Non-pigmented ciliary epithelial cell (primary cell): ENCODE data around the gene TNFRSF14.

Experiments
- DNase-seq: peaks from one replicate; pipeline ENCODE4 v3.0.0-alpha.2; 2010; ENCODE audit warnings: low read depth

TNFRSF14 gene

DNA sequence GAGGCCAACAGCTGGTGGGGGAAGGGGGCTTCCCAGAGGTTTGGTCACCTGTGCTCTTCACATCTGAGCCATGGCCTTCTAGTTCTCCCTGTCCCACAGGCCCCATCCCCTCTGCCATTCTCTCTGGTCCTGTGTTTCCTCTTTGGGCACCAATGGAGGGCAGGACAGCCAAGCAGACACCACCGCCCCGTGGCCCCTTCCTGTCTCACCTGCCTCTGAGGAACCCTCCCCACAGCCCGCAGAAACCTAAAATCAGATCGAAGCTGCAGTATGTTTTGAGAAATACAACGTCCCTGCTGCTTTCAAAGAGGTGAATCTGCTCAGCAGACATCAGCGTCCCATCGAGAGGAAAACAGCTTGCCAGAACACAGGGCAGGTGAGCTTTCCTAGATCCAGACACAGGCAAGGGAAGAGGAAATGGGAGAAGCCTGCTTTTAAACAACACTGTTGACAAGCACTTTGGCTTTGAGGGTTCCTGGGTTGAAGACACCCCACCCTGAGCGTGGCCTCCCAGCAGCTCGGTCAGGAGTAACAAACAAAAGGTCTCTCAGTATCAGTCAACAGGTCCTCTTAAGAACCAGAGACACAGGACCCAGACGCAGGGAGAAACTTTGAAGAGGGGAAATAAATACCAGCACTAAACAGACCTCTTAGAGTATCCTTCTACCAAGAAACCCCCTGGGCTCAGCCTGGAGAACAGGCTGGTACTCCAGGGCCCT, 32.1 kb upstream of the TNFRSF14 start:
- DNase-seq, result no peak

DNA sequence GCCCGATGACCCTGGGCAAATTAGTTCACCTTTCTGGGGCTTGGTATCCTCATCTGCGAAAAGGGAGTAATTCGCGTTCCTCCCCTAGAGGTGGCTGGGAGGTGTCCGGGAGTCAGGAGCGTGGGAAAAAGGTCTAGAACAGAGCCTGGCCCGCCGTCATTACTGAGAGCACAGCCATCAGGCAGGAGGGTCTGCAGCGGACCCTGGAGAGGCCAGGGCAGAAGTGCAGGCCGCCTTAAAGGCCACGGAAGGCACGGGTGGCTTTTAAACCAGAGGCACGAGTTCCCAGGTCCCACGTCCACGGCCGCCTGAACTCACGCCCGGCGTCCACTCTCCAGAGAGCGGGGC, 30.6 kb upstream of the TNFRSF14 start:
- no peak for DNase-seq

DNA sequence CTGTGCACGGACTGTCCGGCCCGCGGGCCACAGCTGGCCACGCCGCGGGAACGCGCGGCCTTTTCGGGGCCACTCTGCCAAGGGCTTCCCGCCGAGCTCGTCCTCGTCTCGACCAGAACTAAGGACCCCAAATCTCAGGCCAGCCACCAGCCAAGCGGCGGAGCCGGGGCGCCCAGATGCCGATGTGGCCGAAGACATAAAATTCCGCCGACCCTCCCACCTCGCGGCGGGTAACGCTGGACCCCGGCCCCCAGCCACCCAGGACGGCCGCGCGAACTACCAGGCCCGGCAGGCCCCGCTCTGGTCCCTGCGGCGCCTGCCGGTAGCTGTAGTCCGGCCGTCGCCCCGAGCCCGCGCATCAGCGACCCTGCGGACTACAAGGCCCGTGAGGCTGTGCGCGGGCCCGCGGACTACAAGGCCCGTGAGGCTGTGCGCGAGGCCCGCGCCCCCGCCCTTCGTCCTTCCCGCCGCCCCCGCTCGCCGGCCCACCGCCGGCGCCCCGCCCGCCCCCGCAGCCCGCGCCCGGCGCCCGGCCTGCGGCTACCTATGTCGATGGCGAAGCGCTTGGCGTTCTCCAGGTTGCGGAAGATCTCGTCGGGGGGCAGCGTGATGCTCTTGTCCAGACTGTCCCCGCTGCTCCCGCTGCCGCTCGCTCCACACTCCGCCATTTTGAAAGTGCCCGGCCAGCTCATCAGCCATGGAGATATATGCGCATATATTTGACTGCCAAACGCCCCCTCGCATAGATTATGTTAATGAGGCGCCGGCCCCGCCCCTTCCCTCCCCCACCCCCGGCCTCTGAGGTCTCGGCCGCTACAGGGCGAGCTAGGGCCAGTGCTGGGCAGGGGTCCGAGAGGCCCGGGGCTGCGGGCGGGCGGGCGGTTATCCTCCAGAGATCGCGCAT, 30.0 kb upstream of the TNFRSF14 start, which contains the start of gene PANK4:
TSS of gene PANK4 (minus strand) at position 677 of the 904 bp plus-strand sequence. CDS start at position 668, 9 bp downstream.
- peak; percentile 44 for DNase-seq

DNA sequence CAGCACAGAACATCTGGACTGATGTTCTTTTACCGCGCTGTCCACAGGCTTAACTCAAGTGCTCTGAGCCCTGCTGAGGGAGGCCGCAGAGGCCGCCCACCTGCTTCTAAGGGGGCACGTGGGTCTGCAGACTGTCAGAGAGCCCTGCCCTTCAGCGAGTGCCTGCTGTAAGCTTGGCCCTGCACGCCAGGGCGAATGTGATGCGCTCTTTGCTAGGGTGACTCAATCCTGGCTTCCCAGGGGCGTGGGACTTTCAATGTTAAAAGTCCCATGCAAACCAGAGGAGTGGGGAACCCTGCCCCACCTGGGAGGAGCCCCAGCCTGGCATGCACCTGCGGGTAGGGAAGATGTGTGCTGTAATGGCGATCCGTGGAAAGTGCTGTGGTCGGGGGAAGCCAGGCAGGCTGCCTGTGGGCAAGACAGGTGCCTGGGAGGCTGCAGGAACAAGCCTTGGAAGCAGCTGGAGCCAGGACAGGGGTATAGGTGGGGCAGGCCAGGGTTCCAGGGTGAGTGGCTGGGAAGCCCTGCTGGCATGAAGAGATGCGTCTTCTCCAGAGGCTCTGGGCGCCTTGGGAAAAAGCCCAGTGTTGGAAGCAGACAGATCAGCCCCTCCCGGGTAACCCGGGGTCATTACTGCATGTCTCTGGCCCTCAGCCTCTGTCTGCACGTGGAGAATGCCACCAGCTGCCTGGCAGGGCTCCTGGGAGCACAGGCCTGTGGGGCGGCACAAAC, 29.2 kb upstream of the TNFRSF14 start:
- no peak for DNase-seq

DNA sequence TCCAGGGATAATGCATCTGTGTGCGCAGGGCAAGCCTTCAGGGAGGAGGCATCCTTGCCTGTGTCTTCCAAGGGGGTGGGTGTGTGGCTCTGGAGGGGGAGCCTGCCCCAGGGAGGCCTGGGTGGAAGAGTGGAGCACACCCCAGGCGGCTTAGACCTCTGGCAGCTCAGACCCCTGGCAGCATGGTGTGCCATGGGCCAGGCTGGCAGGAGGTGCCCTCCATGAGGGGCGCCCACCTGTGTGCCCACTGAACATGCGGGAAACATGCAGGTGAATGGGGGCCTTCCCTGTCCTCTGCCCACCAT, 28.7 kb upstream of the TNFRSF14 start:
- DNase-seq, result no peak

DNA sequence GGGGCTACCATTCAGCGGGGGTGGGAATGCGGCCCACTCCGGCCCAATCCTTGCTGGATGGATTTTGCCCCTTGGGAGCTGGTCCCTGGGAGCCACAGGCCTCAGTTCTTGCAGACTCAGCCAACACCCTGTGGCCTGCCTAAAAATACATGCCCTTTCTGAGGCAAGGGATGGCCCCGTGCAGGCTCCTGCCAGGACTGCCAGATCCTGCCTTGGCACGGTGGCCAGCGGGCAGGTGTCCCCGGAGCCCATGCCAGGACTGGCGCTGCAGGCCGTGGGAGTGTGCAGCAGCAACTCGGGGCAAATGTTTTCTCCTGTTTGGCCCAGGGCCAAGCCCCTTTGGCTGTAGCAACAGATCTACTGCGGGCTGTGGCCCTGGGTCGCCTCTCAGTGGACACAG, 28.2 kb upstream of the TNFRSF14 start:
- DNase-seq, result no peak

DNA sequence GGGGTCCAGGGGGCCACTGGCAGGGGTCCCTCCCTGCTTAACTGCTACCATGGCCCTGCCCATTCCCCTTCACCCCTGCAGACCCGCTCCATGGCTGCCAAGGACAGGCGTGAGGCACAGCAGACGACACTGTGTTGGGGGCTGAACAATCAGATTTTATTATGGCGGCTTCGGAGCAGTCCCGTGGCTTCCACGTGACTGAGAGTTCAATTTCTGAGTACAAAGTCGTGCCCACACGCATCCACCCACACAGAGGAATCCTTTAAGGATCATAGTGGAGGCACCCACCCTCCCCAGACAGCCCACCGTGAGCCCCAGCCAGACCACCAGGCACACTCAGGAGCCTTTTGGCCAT, 27.6 kb upstream of the TNFRSF14 start:
- DNase-seq, result no peak

DNA sequence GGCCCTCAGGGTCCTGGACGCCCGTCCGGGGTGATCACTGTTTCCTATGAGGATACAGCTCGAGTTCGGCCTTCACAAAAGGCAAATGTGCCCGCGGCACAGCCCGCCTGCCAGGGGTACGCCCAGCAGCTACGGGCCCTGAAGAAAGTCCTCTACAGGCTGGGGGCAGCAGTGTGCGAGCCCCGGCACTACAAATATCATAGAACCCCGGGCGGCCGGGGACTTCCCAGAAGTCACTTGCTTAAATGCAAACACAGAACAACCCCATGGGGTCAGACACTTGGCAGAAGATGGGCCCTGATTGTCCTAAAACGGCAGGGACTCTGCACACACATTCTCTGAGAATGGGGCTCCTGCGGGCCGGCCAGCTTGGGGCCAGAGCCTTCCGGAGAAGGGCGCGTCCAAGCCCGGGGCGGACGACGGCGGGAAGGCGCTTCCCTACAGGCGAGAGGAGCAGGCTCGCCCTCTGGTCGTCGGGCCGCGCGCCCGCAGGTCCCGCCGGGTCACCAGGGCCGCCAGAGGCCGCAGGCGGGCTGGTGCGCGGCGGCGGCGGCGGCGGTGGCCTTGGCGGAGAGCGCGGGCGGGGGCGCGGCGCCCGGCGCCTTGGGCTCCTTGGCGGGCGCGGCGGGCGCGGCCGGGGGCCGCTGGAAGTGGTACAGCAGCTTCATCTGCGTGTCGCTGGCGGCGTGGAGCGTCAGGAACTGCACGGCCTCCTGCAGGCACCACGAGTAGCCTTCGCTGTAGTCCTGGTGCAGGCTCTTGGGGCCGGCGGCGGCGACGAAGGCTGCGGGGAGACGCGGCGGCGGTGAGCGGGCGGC, 27.0 kb upstream of the TNFRSF14 start:
- no peak for DNase-seq

DNA sequence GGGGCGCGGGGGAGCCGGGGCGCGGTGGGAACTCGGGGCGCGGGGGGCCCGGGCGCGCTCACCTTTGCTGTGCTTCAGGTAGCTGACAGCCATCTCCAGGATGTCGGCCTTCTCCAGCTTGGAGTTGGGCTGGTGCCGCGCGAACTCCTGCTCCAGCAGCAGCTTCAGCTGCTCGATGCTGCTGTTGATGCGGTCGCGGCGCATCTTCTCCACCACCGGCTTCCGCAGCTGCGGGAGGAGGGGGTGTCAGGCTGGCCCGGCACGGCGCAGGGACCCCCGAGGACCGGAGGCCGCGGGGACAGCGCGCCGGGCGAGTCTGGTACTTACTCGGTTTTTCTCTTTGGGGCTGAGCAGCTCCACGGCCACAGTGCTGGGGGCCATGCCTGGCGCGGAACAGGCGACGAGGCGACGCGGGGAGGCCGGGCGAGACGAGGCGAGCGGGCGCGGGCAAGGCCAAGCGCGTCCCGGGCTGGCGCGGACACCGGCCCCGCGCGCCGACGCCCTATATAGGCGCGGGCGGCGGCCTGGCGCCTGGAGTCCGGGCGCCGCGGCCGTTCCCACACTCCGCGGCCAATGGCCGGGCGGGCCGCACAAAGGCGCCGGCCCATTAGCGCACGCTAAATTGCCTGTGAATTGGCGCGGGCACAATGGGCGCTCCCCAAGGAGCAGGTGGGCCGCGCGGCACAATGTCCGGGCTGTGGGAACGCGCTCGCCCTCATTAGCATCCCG, 26.2 kb upstream of the TNFRSF14 start, which contains the start of gene HES5:
TSS of gene HES5 (minus strand) at position 480 of the 729 bp plus-strand sequence. CDS start at position 381, 99 bp downstream.
- DNase-seq, result no peak

GRCh38 chr1:2530513-2531361, 25.4 kb upstream of the TNFRSF14 start:
- DNase-seq, result no peak

DNA sequence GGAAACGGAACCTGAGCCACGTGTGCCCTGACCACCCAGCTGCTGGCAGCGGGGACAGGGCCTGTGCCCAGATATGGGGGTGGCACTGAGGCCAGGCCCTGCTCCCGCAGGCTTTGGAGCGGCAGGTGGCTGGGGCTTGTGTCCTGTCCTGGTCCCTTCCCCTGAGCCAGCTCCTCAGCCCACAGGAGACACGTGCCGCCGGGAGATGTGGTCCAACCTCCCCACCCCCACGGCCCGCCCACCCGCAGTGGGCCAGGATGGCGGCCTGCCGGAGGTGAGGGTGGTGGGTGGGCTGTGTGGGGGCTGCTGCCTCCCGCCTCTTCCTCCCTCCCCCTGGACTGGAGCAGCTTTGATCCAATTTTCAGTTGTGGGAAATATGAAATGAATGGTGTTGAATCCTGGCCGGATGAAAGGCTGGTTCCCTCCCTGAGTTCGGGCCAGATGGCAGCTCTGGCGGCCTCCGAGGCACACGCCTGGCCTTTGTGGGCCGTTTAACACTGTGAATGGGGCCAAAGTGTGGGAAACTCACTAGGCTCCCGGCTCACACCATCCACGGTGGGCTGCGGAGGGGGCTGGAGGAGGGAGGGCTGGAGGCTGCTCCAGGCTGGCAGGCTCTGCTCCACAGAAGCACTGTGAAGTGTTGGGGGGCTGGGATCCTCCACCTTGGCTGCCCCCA, 23.5 kb upstream of the TNFRSF14 start:
- DNase-seq, result no peak

DNA sequence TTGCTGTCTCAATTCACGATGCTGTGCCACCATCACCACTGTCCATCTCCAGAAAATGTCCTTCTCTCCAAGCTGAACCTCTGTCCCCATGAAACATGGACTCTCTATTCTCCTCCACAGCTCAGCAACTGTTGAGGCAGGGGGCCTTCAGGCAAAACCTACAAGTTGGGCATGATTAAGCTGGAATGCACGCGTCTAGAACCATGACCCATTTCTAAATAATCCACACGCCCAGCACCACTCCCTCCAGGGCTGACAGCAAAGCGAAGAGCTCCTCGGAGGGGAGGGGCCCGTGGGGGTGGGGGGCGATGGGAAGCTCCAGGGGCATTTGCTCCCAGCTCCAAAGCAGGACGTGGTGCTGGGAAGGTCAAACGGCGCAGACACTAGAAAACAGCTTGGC, 22.8 kb upstream of the TNFRSF14 start:
- DNase-seq, result no peak

GRCh38 chr1:2534315-2534686, 21.9 kb upstream of the TNFRSF14 start:
- DNase-seq, result no peak

GRCh38 chr1:2534687-2535441, 21.3 kb upstream of the TNFRSF14 start:
- DNase-seq, result peak; percentile 36

DNA sequence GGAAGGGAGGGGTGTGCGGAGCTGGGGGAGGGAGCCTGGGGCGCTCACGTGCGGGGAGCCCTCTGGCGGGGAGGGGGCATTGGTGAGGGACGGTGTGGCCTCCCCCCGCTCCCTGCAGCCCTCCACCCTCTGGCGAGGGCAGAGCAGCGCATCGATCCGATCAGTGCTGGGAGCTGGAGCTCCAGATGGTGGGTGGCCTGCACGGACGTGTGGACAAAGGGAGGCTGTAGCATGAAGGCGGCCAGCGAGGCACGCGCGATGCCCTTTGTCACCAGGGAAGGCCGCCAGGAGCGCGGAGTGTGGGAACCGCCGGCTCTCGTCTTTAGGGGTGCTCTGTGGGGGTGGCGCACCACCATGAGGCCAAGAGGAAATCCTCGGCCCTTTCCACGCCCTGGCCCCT, 20.7 kb upstream of the TNFRSF14 start:
- DNase-seq, result no peak

- DNase-seq, result no peak
Measured at GRCh38 chr1:2535981-2536380, 20.2 kb upstream of the TNFRSF14 start.

DNA sequence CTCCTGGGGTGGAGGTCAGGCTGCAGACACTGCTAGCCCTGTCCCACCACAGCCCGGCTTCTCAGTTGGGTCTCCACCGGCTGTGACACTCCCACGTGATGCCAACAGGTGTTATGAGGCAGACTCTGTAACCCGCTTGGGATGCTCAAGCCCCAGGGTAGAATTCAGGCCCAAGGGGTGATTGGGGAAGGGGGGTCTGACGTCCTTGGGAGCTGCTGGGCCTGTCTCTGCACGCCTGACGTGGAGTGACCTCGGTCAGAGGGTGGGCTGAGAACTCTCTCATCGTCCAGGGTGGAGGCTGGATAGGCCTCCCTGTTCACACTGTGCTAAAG, 18.4 kb upstream of the TNFRSF14 start:
- DNase-seq, result no peak

DNA sequence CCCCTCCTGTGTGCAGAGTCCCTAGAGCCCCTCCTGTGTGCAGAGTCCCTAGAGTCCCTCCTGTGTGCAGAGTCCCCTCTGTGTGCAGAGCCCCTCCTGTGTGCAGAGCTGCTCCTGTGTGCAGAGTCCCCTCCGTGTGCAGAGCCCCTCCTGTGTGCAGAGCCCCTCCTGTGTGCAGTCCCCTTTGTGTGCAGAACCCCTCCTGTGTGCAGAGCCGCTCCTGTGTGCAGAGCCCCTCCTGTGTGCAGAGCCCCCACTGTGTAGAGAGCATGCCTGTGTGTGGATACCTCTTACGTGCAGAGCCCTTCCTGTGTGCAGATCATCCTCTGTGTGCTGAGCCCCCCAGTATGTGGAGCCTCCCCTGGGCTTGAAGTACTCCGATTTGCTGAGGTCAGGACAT, 17.8 kb upstream of the TNFRSF14 start:
- no peak for DNase-seq

DNA sequence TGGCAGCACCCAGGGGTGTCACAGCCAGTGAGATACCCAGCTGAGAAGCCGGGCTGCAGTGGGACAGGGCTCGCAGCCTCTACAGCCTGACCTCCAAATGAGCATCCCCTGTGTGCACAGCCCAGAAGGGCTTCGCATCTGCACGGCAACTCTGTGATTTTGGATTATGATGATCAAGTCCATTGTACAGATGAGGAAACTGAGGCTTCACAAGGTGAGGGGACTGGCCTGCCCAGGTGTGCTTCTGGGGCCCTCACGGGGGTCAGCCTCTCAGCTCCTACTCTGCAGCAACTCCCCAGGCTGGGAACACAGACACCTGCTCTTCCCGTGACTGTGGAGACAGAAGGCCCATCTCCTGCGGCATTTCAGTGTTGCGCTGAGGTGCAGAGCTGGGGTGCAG, 17.3 kb upstream of the TNFRSF14 start:
- no peak for DNase-seq
